ENCODE results near the gene GPHN.
"Not testable (repeated sequence)": the region's sequence is repeated elsewhere in the genome, so short reads cannot be mapped to it uniquely, and the experiment has no call there.

Gene GPHN

GRCh38 chr14:67002994-67003753 is 495.2 kb downstream of the GPHN start:
- Mint-ChIP-seq H3K9me3 (no peaks in the 10 kb centered on the region), H3K36me3 (no peaks in the 10 kb centered on the region), H3K4me1 (no peaks in the 10 kb centered on the region), H3K27ac (no peak overlapping the region), H3K4me3 (no peak overlapping the region)
- ATAC-seq (no peak), DNase-seq (ENCODE audit: low spot score in 2 of 2) (no peak)

GRCh38 chr14:67004521-67004920 is 496.6 kb downstream of the GPHN start:
- H3K4me3 Mint-ChIP-seq, result no peak overlapping the region
- no peaks in the 10 kb centered on the region for H3K36me3 Mint-ChIP-seq
- DNase-seq (ENCODE audit: low spot score in 2 of 2) (no peak), ATAC-seq (no peak)
- H3K4me1 Mint-ChIP-seq, result no peaks in the 10 kb centered on the region
- H3K9me3 Mint-ChIP-seq, result no peaks in the 10 kb centered on the region
- no peak overlapping the region for H3K27ac Mint-ChIP-seq

- Mint-ChIP-seq H3K4me1 (no peaks in the 10 kb centered on the region), H3K27ac (no peak overlapping the region), H3K4me3 (no peak overlapping the region), H3K36me3 (no peaks in the 10 kb centered on the region), H3K9me3 (no peaks in the 10 kb centered on the region)
- ATAC-seq (no peak), DNase-seq (ENCODE audit: low spot score in 2 of 2) (no peak)
Measured at GRCh38 chr14:67010602-67011001, 502.7 kb downstream of the GPHN start.

- no peaks in the 10 kb centered on the region for H3K36me3 Mint-ChIP-seq
- ATAC-seq, result no peak
- no peaks in the 10 kb centered on the region for H3K4me1 Mint-ChIP-seq
- no peak overlapping the region for H3K27ac Mint-ChIP-seq
- DNase-seq (ENCODE audit: low spot score in 2 of 2), result no peak
- no peak overlapping the region for H3K4me3 Mint-ChIP-seq
- H3K9me3 Mint-ChIP-seq, result peaks cover under 1% of the 10 kb centered on the region
Measured at GRCh38 chr14:67016856-67017255, 508.9 kb downstream of the GPHN start.

GRCh38 chr14:67018720-67019119 is 510.8 kb downstream of the GPHN start:
- ATAC-seq, result no peak
- Mint-ChIP-seq H3K4me1 (no peaks in the 10 kb centered on the region), H3K4me3 (no peak overlapping the region), H3K9me3 (peaks cover 2% of the 10 kb centered on the region), H3K27ac (no peak overlapping the region), H3K36me3 (no peaks in the 10 kb centered on the region)
- DNase-seq (ENCODE audit: low spot score in 2 of 2), result no peak

- no peaks in the 10 kb centered on the region for H3K4me1 Mint-ChIP-seq
- no peak overlapping the region for H3K27ac Mint-ChIP-seq
- ATAC-seq (no peak), DNase-seq (ENCODE audit: low spot score in 2 of 2) (no peak)
- peaks cover 5% of the 10 kb centered on the region for H3K9me3 Mint-ChIP-seq
- H3K36me3 Mint-ChIP-seq, result no peaks in the 10 kb centered on the region
- H3K4me3 Mint-ChIP-seq, result no peak overlapping the region
Measured at GRCh38 chr14:67019796-67020195, 511.8 kb downstream of the GPHN start.

GRCh38 chr14:67031920-67032774 is 524.2 kb downstream of the GPHN start:
- H3K4me1 Mint-ChIP-seq, result no peaks in the 10 kb centered on the region
- no peak for ATAC-seq
- no peak overlapping the region for H3K27ac Mint-ChIP-seq
- peaks cover 12% of the 10 kb centered on the region for H3K9me3 Mint-ChIP-seq
- no peak for DNase-seq (ENCODE audit: low spot score in 2 of 2)
- H3K36me3 Mint-ChIP-seq, result no peaks in the 10 kb centered on the region
- no peak overlapping the region for H3K4me3 Mint-ChIP-seq

- no peaks in the 10 kb centered on the region for H3K4me1 Mint-ChIP-seq
- no peak overlapping the region for H3K4me3 Mint-ChIP-seq
- H3K27ac Mint-ChIP-seq, result no peak overlapping the region
Measured at GRCh38 chr14:67045440-67045839, 537.5 kb downstream of the GPHN start.

GRCh38 chr14:67050896-67051295 is 542.9 kb downstream of the GPHN start:
- H3K4me3 Mint-ChIP-seq, result no peak overlapping the region
- ATAC-seq (no peak), DNase-seq (ENCODE audit: low spot score in 2 of 2) (no peak)
- H3K27ac Mint-ChIP-seq, result no peak overlapping the region
- H3K36me3 Mint-ChIP-seq, result no peaks in the 10 kb centered on the region
- no peaks in the 10 kb centered on the region for H3K4me1 Mint-ChIP-seq
- H3K9me3 Mint-ChIP-seq, result peaks cover 17% of the 10 kb centered on the region

More at GRCh38 chr14:67045440-67045839, 537.5 kb downstream of the GPHN start:
- no peaks in the 10 kb centered on the region for H3K36me3 Mint-ChIP-seq
- DNase-seq (ENCODE audit: low spot score in 2 of 2) (no peak), ATAC-seq (no peak)
- peaks cover 10% of the 10 kb centered on the region for H3K9me3 Mint-ChIP-seq

GRCh38 chr14:67056684-67057083 is 548.7 kb downstream of the GPHN start:
- DNase-seq (ENCODE audit: low spot score in 2 of 2) (no peak), ATAC-seq (no peak)
- no peaks in the 10 kb centered on the region for H3K4me1 Mint-ChIP-seq
- H3K4me3 Mint-ChIP-seq, result no peak overlapping the region
- no peaks in the 10 kb centered on the region for H3K36me3 Mint-ChIP-seq
- peaks cover 10% of the 10 kb centered on the region for H3K9me3 Mint-ChIP-seq
- no peak overlapping the region for H3K27ac Mint-ChIP-seq

GRCh38 chr14:67059596-67059995 is 551.6 kb downstream of the GPHN start:
- H3K9me3 Mint-ChIP-seq, result peaks cover 7% of the 10 kb centered on the region
- ATAC-seq, result no peak
- no peaks in the 10 kb centered on the region for H3K36me3 Mint-ChIP-seq
- DNase-seq (ENCODE audit: low spot score in 2 of 2), result no peak
- H3K27ac Mint-ChIP-seq, result no peak overlapping the region
- H3K4me3 Mint-ChIP-seq, result no peak overlapping the region
- no peaks in the 10 kb centered on the region for H3K4me1 Mint-ChIP-seq

GRCh38 chr14:67060546-67060945 is 552.6 kb downstream of the GPHN start:
- Mint-ChIP-seq H3K27ac (no peak overlapping the region), H3K4me3 (no peak overlapping the region), H3K9me3 (peaks cover 13% of the 10 kb centered on the region), H3K4me1 (no peaks in the 10 kb centered on the region), H3K36me3 (no peaks in the 10 kb centered on the region)
- no peak for DNase-seq (ENCODE audit: low spot score in 2 of 2)
- no peak for ATAC-seq

GRCh38 chr14:67067070-67067814 is 559.3 kb downstream of the GPHN start:
- H3K36me3 Mint-ChIP-seq; H3K4me3 Mint-ChIP-seq; ATAC-seq; DNase-seq (ENCODE audit: low spot score in 2 of 2); H3K4me1 Mint-ChIP-seq; H3K27ac Mint-ChIP-seq: not testable (repeated sequence)
- H3K9me3 Mint-ChIP-seq, result peaks cover 12% of the 10 kb centered on the region

- Mint-ChIP-seq H3K4me3 (no peak overlapping the region), H3K36me3 (no peaks in the 10 kb centered on the region)
Measured at GRCh38 chr14:67068251-67068650, 560.3 kb downstream of the GPHN start.

GRCh38 chr14:67071506-67071905 is 563.6 kb downstream of the GPHN start:
- Mint-ChIP-seq H3K36me3 (no peaks in the 10 kb centered on the region), H3K4me1 (no peaks in the 10 kb centered on the region), H3K4me3 (no peak overlapping the region), H3K27ac (no peak overlapping the region), H3K9me3 (peaks cover 4% of the 10 kb centered on the region)
- DNase-seq (ENCODE audit: low spot score in 2 of 2) (no peak), ATAC-seq (no peak)

More at GRCh38 chr14:67068251-67068650, 560.3 kb downstream of the GPHN start:
- no peak overlapping the region for H3K27ac Mint-ChIP-seq
- DNase-seq (ENCODE audit: low spot score in 2 of 2) (no peak), ATAC-seq (no peak)
- peaks cover 12% of the 10 kb centered on the region for H3K9me3 Mint-ChIP-seq
- H3K4me1 Mint-ChIP-seq, result no peaks in the 10 kb centered on the region
